ENCODE measurements around the gene TMEM154. TPM values are rescaled to one million over a fixed set of nuclear protein-coding genes. Genes with fewer than 3 reads are reported as not detected.

The TMEM154 gene
- total RNA-seq, 2 experiments from 2014 or later: 18.3 to 18.5 TPM

Other genes with a start within 250 kb of the TMEM154 start
- gene FBXW7, start 143.9 kb downstream of the TMEM154 start, total RNA-seq: 10 to 100 TPM; 26.2 to 26.9 TPM
- gene TIGD4, start 99.7 kb upstream of the TMEM154 start, total RNA-seq: under 1 TPM; 0.42 to 0.76 TPM
- gene ARFIP1, start 100.0 kb upstream of the TMEM154 start, total RNA-seq: 10 to 100 TPM; 10.3 to 12.1 TPM

All from activated naive CD8-positive, alpha-beta T cell treated with anti-CD3 and anti-CD28 coated beads for 36 hours (primary cell).